HepG2 (cell line): ENCODE measurements around the gene CENPO. TPM values are rescaled to one million over a fixed set of nuclear protein-coding genes. Genes with fewer than 3 reads are reported as not detected.

Experiments
- ATAC-seq: fragments of 200-7000 bp; cut with Tn5 transposase; 3 replicates; pipeline ENCODE4 v1.9.1; 2020; ENCODE audit warnings: mild to moderate bottlenecking, moderate library complexity
- BruUV-seq: library from RNA; stranded (reverse); fragments of 400-500 nt; replicated peaks from 2 replicates; lab custom pipeline; 2021; lab: Mats Ljungman, UMichigan
- CTCF ChIA-PET: fragments of 300-600 bp; formaldehyde crosslinking; extraction: SDS; loops from one replicate; lab custom pipeline; 2021; ENCODE audit warnings: low total read pairs, inconsistent platforms, low intra/inter-chr PET ratio; lab: Yijun Ruan, JAX
- POLR2A ChIA-PET: fragments of 350-600 bp; sonication (Branson Sonifier 250); formaldehyde crosslinking; loops from one replicate; lab custom pipeline; 2020; ENCODE audit warnings: antibody characterized with exemption, inconsistent platforms; lab: Yijun Ruan, JAX
- DNase-seq: peaks from one replicate; pipeline ENCODE4 v3.0.0-alpha.2; 2015; ENCODE audit warnings: low spot score
- FAIRE-seq: peaks from 3 replicates; lab custom pipeline; 2011; peaks lifted over from hg19 to GRCh38; lab: Jason Lieb, UNC
- H2AFZ ChIP-seq: one replicate; pipeline ENCODE4 v1.6.1; 2011; ENCODE audit warnings: low read length, inconsistent platforms
- H3K27ac ChIP-seq: fragments of 300-600 bp; 3 replicates; pipeline ENCODE4 v1.8.0; 2011; ENCODE audit warnings: mixed run types, mild to moderate bottlenecking, mixed read lengths, low read length, inconsistent platforms; ENCODE audit not compliant: insufficient read depth; ENCODE audit errors: extremely low read length
- H3K27me3 ChIP-seq, 2 experiments: fragments of 200-600 bp in 1 of 2; 2 replicates in 1 of 2; 3 replicates in 1 of 2; pipeline versions ENCODE4 v1.6.0 to v1.8.0; 2011; ENCODE audit warnings: low read length in 2 of 2, mild to moderate bottlenecking in 2 of 2, moderate library complexity in 2 of 2, inconsistent platforms in 1 of 2; ENCODE audit not compliant: insufficient read depth in 2 of 2, control insufficient read depth in 1 of 2
- H3K36me3 ChIP-seq, 2 experiments: fragments of 200-600 bp in 1 of 2; replicated peaks in 1 of 2; 2 replicates in 1 of 2; 3 replicates in 1 of 2; pipeline versions ENCODE4 v1.5.1 to v1.8.0; 2011; ENCODE audit warnings: low read length in 2 of 2, inconsistent platforms in 1 of 2; ENCODE audit not compliant: insufficient read depth in 2 of 2, control insufficient read depth in 1 of 2
- H3K4me1 ChIP-seq: 2 replicates; pipeline ENCODE4 v1.5.1; 2012; ENCODE audit warnings: low read length, inconsistent platforms; ENCODE audit not compliant: insufficient read depth
- H3K4me2 ChIP-seq: 2 replicates; pipeline ENCODE4 v1.6.0; 2011; ENCODE audit warnings: low read depth, low read length, inconsistent platforms
- H3K4me3 ChIP-seq, 3 experiments: fragments of 200-600 bp in 1 of 3; sonication (generic), shearing (Covaris generic) in 1 of 3; replicated peaks in 1 of 3; 2 replicates each; pipeline ENCODE4 v1.5.1; 2011 to 2016; ENCODE audit warnings: low read length in 3 of 3, inconsistent platforms in 2 of 3, low read depth in 2 of 3, mild to moderate bottlenecking in 2 of 3, control low read depth in 1 of 3, mixed read lengths in 1 of 3; ENCODE audit not compliant: insufficient read depth in 1 of 3
- H3K79me2 ChIP-seq: one replicate; pipeline ENCODE4 v1.6.1; 2011; ENCODE audit warnings: low read length, inconsistent platforms; ENCODE audit not compliant: insufficient read depth
- H3K9ac ChIP-seq: 2 replicates; pipeline ENCODE4 v1.6.0; 2011; ENCODE audit warnings: mild to moderate bottlenecking, low read depth, low read length, inconsistent platforms; ENCODE audit not compliant: insufficient read depth
- H3K9me3 ChIP-seq: 2 replicates; pipeline ENCODE4 v1.5.1; 2012; ENCODE audit warnings: mild to moderate bottlenecking, low read length
- H4K20me1 ChIP-seq: 2 replicates; pipeline ENCODE4 v1.6.0; 2011; ENCODE audit warnings: inconsistent platforms, mild to moderate bottlenecking, low read length, moderate library complexity; ENCODE audit not compliant: insufficient read depth
- MEF2D ChIP-seq: sonication (generic); formaldehyde crosslinking; IDR thresholded peaks from 2 replicates; pipeline ENCODE4 v1.5.1; 2020; ENCODE audit warnings: mild to moderate bottlenecking, missing genetic modification reagents
- NR3C1 ChIP-seq: sonication (generic); formaldehyde crosslinking; IDR thresholded peaks from 2 replicates; pipeline ENCODE4 v1.4.0; 2020; ENCODE audit warnings: missing genetic modification reagents
- TAF15 ChIP-seq: fragments of 200-400 bp; formaldehyde crosslinking; IDR thresholded peaks from one replicate; pipeline ENCODE4 v1.6.1; 2018; ENCODE audit warnings: mild to moderate bottlenecking, low read depth, low read length; ENCODE audit not compliant: poor library complexity, severe bottlenecking
- TBX2 ChIP-seq: sonication (generic); formaldehyde crosslinking; IDR thresholded peaks from 2 replicates; pipeline ENCODE4 v1.5.0; 2020; ENCODE audit warnings: missing genetic modification reagents, mild to moderate bottlenecking, borderline replicate concordance
- THAP11 ChIP-seq: IDR thresholded peaks from 2 replicates; pipeline ENCODE4 v1.6.1; 2016; ENCODE audit warnings: missing biosample characterization, missing genetic modification reagents
- ZNF556 ChIP-seq: sonication (generic); formaldehyde crosslinking; IDR thresholded peaks from 2 replicates; pipeline ENCODE4 v1.4.0; 2020; ENCODE audit warnings: mild to moderate bottlenecking, missing genetic modification reagents, borderline replicate concordance
- ZNF557 ChIP-seq: sonication (generic); formaldehyde crosslinking; IDR thresholded peaks from 2 replicates; pipeline ENCODE4 v1.4.0; 2020; ENCODE audit warnings: missing genetic modification reagents
- ZNF563 ChIP-seq: sonication (generic); formaldehyde crosslinking; IDR thresholded peaks from 2 replicates; pipeline ENCODE4 v1.8.0; 2022; ENCODE audit warnings: mild to moderate bottlenecking, moderate library complexity, missing genetic modification reagents
- ZNF614 ChIP-seq: IDR thresholded peaks from 2 replicates; pipeline ENCODE4 v1.6.1; 2018; ENCODE audit warnings: missing biosample characterization, missing genetic modification reagents, inconsistent platforms, borderline replicate concordance
- whole genome bisulfite sequencing: methylation state at CpG from one replicate; pipeline ENCODE4 v1.1.6; 2017; ENCODE audit warnings: low lambda C conversion rate; 5-methylcytosine and 5-hydroxymethylcytosine counted together
- in situ Hi-C: cut with HindIII; loops from 2 replicates; pipeline ENCODE4 v1.10.0; 2017; ENCODE audit warnings: low pct_unique_long_range_greater_than_20kb; ENCODE audit not compliant: extremely low pct_ligation_motif_present
- intact Hi-C: fragments of 100-400 bp; cut with micrococcal nuclease; formaldehyde crosslinking; loops from one replicate; pipeline ENCODE4 v1.10.0; 2022; ENCODE audit not compliant: unreplicated experiment
- polyA plus RNA-seq, 8 experiments: library from polyadenylated mRNA; depleted of rRNA in 3 of 8; stranded (reverse) in 7 of 8; unstranded in 1 of 8; fragments of >200 nt; fragmentation: Illumina TruSeq in 4 of 8; extraction: Trizol in 4 of 8; gene quantifications; 2 replicates each; pipeline versions ENCODE4 v1.2.1 to v1.2.3, GENCODE V29; 2011 to 2016; ENCODE audit warnings: low read depth in 4 of 8, missing spikeins in 1 of 8, mixed read lengths in 1 of 8; ENCODE audit not compliant: insufficient read depth in 1 of 8
- total RNA-seq, 5 experiments: library from RNA; depleted of rRNA; stranded (reverse); fragments of >200 nt; fragmentation: Illumina TruSeq; extraction: Trizol; gene quantifications; 2 replicates each; pipeline ENCODE4 v1.2.3, GENCODE V29; 2016; ENCODE audit warnings: low read depth in 1 of 5

The CENPO gene
- total and polyA plus RNA-seq, 2 of the 13 experiments (the other 11 are each of a cell fraction or from before 2014, with no cell fraction given), result 19.7 to 35.5 TPM

GRCh38 chr2:24840962-24841945 is 48.0 kb downstream of the CENPO start:
- no peaks in the 10 kb centered on the region for H3K9me3 ChIP-seq
- no peak overlapping the region for H3K9ac ChIP-seq
- H3K4me1 ChIP-seq, result 0 out of 2 replicates have a peak, but pooled peaks cover 9% of the 10 kb centered on the region
- H3K27ac ChIP-seq, result no peak overlapping the region
- DNase-seq, result no peak
- TF ChIP-seq MEF2D, result no peak
- 0 out of 2 replicates have a peak, but pooled peaks have one; percentile 30 for TF ChIP-seq ZNF556
- no peak for ATAC-seq
- intact Hi-C loops (no loop called here), in situ Hi-C loops (no loop called here)
- BruUV-seq, result no TSS peak
- no peak overlapping the region for H3K4me3 ChIP-seq
- peaks cover 19 to 75% of the 10 kb centered on the region in 2 experiments for H3K27me3 ChIP-seq
- no peak for FAIRE-seq
- H3K4me2 ChIP-seq, result peak overlapping the region; percentile 54; the same call in 1 of the 2 replicates
- H3K36me3 ChIP-seq, result no peaks in the 10 kb centered on the region
- 51% methylated on average over 17 of the region's 26 CpGs for WGBS
- H4K20me1 ChIP-seq, result no peaks in the 10 kb centered on the region
- no peaks in the 10 kb centered on the region for H3K79me2 ChIP-seq
- CTCF ChIA-PET, result no interaction called here
- POLR2A ChIA-PET, result no interaction called here
- H2AFZ ChIP-seq, result no peak overlapping the region

DNA sequence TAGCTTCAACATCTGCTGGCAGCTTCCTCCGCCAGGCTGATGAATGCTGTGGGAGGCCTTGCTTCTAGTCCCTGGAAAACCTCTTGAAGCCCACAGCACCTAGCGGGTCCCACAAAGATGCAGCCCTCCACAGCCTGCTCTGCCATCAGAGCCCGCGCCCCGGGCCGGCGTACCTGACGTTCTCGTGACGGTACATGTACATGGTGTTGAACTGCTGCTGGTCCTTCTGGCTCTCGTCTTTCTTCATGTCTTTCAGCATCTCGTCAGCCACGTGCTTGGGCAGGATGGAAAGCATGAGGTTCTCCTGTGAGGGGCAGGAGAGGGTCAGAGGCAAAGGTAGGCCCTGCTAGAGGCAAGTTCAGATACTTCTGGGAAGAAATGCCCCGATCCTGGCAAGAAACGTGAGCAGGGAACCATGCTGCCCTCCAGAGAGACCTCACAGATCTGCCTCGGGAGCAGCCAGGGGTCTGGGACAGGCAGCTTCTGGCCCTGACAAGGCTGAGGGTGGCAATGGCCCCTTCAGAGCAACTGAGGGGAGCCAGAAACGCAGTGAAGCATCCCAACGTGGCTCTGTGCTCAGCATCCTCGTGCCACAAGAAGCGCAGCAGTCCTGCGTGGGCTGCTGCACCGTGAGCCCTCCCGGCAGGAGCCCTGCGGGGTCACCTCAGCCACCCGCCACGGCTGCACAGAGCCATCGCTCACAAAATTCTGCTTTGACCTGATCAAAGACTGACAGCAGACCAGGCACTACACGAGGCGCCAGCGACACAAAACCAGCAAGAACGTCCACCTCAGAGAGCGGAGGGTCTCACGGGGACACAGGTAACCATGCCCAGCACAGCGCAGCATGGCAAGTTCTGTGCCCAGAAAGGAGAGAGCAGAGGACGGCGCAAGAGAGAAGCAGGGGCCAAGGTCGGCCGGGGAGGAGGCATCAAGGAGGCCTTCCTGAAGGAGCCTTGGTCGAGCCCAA is 49.1 kb downstream of the CENPO start:
- no peak for ATAC-seq
- FAIRE-seq, result no peak
- no peak overlapping the region for H3K27ac ChIP-seq
- BruUV-seq, result no TSS peak
- no peak for DNase-seq
- intact Hi-C loops, result no loop called here
- TF ChIP-seq TAF15 (no peak), ZNF563 (no peak), TBX2 (CRISPR knock-in tag) (no peak), THAP11 (CRISPR knock-in tag) (no peak), NR3C1 (no peak), ZNF557 (no peak), ZNF614 (CRISPR knock-in tag) (no peak)
- H3K36me3 ChIP-seq, result no peaks in the 10 kb centered on the region
- WGBS, result 56% methylated on average over 32 of the region's 39 CpGs
- 0 out of 2 replicates have a peak, but pooled peaks cover 3% of the 10 kb centered on the region for H3K9me3 ChIP-seq
- H3K79me2 ChIP-seq, result no peaks in the 10 kb centered on the region
- CTCF ChIA-PET, result no interaction called here
- no peak overlapping the region for H3K9ac ChIP-seq
- no peak overlapping the region for H2AFZ ChIP-seq
- no peak overlapping the region for H3K4me2 ChIP-seq
- POLR2A ChIA-PET, result no interaction called here
- no peaks in the 10 kb centered on the region for H4K20me1 ChIP-seq
- no peak overlapping the region for H3K4me3 ChIP-seq
- in situ Hi-C loops, result no loop called here
- 0 out of 2 replicates have a peak, but pooled peaks cover 9% of the 10 kb centered on the region for H3K4me1 ChIP-seq
- peaks cover 14 to 67% of the 10 kb centered on the region in 2 experiments for H3K27me3 ChIP-seq
